NCI-H146 (cell line): ENCODE results near the gene PRELID1.
A peak's percentile ranks its signal among the peaks of the same experiment; 100 is the strongest.
"Not testable (repeated sequence)": the region's sequence is repeated elsewhere in the genome, so short reads cannot be mapped to it uniquely, and the experiment has no call there.

Source experiments
- DNase-seq: peaks from one replicate; lab custom pipeline; 2025; lab: John Stamatoyannopoulos, UW

Gene PRELID1

GRCh38 chr5:177300236-177300880 lies 3.2 kb upstream of the PRELID1 start:
- DNase-seq = no peak

DNA sequence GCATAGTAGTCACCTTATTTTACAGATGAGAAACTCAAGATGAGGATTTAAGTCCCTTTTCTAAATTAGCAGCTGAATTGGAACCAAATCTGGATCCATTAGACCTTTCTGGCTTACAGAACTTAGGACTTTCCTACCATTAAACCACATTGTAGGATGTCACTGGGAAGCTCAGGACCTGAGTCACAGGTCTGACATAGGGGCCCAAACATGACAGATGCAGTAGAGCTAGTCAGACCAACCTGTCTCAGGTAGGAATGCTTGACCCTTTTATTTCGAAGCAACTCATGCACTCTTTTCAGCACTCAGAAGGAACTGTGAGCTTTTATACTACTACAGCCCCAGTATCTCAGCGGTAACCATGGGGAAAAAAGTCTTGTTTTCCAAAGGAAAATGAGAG lies 2.6 kb upstream of the PRELID1 start:
- DNase-seq = no peak

DNA sequence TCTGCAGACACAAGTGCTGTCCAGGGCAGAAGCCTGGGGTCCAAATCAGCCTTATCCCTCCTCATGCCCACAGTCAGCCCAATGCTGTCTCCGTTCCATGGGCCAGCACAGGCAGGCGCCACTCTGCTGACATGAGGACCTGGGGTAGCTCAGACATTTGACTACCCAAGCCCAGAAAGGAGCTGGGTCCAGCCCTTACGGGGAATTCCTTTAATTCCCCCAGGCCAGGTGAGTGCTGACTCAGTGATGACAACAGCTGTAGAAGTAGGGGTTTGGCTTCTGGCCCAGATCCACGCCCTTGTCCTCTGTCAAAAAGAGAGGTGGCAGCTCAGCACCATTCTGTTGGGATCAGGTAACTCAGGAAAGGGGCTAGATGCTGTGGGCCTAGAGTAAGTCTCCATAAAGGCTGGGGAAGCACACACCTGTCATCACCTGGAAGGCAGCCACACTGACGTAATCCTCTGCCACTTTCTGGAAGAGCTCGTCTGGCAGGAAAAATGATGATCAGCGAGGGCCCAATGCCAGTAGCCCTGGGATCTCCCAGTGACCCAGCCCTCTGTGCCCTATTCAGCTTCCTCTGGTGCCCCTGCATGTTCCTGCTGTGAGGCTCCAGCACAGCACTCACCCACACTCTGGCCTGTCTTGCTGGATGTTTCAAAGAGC lies 2.0 kb upstream of the PRELID1 start:
- DNase-seq = no peak

DNA sequence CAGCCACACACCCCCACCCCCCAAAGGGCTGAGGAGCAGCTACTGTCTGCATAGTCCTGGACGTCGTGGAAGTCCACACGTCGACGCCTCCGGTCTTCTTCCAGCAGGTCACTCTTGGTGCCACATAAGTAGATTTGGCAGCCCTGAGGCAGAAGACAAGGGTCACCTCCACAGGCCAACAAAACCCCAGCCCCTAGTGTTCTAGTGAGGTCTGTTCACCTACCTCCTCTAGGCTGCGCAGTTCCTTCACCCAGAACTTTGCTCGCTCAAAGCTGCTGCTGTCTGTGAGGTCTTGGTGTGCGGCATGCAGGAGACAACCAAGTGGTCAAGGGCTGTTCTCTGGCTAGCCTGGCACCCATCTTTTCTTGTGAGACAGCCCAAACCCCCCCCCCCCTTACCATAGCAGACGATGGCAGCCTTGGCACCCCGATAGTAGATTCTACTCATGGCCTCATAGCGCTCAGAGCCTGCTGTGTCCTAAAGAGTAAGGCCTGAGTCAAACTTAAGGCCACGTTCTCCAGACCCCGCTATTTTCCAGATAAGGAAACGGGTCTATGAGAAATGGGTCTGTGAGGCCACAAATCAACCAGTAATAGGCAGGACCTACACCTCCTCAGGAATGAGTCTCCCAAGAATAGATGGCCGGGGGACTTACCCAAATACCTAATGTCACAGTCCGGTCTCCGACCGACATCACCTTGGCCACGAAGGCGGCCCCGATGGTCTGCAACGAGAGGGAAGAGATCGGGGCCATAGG lies 1.1 kb upstream of the PRELID1 start:
- DNase-seq = no peak

DNA sequence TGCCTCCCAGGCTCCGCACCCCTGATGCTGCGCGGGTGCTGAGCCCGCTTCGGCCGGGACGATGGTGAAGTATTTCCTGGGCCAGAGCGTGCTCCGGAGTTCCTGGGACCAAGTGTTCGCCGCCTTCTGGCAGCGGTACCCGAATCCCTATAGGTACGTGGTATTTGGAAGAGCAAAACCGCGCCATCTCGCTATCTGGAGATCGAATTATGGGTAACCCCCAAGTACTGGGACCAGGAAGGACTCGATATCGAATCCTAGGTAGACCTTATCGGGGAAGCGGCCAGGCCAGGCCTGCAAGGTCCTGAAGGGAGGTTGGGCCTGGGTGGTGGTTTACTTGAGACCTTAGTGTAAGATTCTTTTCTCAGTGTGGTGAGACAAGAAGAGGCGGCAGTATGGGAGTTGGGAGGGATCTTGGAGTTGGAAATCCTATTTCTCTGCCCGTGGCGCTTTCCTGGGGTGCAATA lies 359 bp downstream of the PRELID1 start:
- DNase-seq = no peak

GRCh38 chr5:177304392-177305119 lies 957 bp downstream of the PRELID1 start:
- no peak for DNase-seq

GRCh38 chr5:177306103-177306640 lies 2.6 kb downstream of the PRELID1 start:
- not testable (repeated sequence) for DNase-seq

- no peak for DNase-seq
Observed at GRCh38 chr5:177306674-177307543, 3.3 kb downstream of the PRELID1 start.

DNA sequence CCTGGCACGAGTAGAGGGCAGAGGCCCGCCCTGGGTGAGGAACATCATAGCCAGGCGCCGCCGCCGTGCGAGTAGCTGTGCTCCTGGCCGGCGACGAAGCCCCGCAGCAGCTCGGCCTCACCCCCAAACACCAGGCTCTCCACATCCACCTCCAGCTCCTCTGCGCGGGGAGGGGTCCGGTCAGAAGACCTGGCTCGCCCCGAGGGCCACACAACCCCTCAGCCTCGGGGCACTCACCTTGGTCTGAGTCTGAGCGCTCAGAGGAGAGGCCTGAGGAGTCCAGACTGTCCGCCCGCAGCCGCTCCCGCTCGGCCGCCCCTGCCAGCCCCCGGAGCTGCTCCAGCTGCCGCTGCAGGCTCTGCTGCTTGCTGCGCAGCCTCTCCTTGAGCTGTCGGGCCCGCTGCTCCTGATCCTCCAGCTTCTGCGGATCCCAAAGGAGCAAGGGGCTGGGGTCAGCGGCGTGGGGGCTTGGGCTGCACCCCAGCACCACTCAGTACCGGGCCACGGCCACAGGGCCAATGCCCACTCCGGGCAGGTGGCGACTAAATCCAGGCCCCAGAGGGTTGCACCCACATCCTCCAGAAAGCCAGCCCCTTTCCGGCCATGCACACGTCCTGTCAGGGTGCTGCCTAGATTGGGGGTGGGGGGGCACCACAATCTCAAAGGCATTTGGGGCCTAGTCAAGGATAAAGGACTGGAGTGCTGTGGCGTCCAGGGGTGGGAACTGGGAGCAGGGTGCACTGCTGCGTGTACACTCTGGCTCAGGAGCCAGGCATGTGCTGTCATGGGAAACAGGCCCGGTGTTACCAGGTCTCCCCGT lies 4.2 kb downstream of the PRELID1 start:
- DNase-seq = no peak

- no peak for DNase-seq
Observed at GRCh38 chr5:177308740-177309139, 5.1 kb downstream of the PRELID1 start.

DNA sequence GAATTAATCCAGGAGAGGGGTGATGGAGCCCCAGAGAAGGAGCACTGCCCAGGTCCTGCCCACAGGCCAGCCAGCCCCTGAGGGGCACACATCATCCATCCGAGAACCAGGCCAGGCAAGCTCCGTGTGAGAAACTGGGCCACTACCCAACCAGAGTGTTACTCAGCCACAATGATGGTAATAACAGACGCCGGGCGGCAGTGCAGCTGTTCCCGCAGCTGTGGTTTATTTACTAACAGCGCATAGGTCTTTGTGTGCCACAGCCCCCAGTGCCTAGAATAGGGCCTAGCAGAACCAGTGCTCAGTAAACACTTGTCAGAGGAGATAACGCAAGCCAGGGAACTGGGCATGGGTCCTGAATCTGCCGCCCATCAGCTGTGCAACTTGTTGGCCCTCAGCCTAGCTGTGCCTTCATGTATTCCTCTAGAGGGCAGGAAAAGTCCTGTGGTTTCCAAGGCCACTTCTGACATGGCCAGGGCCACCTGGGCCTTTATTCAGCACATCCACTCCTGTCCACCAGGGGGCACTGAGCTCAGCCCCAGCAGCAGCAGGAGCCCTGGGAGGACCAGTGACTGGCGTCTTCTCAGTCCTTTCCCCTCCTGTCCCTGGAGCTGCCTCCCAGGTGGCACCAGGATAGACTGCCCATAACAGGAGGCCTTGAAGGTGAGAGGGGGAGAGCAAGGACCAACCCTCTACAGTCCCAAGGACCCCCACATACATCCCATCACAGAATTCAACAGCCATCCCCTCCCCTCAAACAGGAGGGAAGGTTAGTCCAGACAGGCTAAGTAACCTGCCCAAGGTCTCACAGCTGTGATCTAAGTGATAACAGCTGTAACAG lies 6.0 kb downstream of the PRELID1 start:
- DNase-seq = peak; percentile 61

- DNase-seq = peak; percentile 15
Observed at GRCh38 chr5:177310332-177310731, 6.7 kb downstream of the PRELID1 start.

- peak; percentile 42 for DNase-seq
Observed at GRCh38 chr5:177310757-177311391, 7.3 kb downstream of the PRELID1 start.

DNA sequence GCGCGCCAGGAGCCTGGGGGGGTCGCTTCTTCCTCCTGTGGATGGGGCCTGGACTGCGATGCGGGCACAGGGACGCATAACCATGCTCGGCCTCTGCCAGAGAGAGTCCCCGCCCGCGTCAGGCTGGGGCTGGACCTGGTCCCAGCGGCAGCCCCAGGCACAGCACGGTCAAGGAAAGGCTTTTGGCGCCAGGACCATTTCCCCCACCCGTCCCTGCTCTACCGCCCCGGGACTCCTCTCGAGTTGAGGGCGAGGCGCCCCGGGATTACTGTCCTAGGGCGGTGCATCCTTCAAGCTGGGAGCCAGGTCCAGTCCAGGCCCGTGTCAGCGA lies 7.8 kb downstream of the PRELID1 start:
- DNase-seq = no peak

GRCh38 chr5:177311723-177312648 lies 8.4 kb downstream of the PRELID1 start, which contains the start of gene MXD3:
TSS of gene MXD3 (minus strand) at chr5:177311898. CDS start at chr5:177311830, 68 bp downstream.
- peak; percentile 95 for DNase-seq

GRCh38 chr5:177312649-177313181 lies 9.1 kb downstream of the PRELID1 start:
- peak; percentile 76 for DNase-seq

DNA sequence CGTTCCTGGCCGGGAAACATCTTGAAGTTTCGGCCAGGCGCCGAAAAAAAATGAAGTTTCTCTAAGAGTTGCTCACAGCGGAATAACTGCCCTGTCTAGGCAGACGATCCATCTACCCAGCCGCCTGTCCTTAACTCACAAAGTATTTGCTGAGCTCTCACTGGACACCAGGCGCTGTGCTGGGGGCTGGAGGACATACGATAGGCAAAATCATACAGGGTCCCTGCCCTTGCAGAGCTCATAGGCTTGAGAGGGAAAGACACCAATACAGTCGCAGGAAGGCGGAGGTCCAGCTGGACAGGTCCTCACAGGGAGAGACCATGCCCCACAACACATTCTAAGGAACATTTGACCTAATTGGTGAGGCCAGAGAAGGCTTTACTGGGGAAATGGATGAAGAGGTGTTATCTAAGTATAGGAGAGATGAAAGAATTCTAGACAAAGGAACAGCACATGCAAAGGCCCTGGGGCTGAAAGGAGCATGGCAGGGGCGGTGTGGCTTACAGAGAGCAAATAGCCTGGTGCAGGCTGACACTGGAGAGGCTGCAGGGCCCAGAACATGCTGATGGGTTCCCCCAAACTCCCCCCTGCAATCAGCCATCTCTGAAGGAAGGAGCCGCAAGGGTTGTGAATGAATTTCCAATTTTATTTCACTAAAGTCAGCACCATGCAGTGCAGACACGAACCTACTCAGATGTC lies 10.1 kb downstream of the PRELID1 start:
- DNase-seq = no peak
